ENCODE measurements around the gene SELENOM. TPM values are rescaled to one million over a fixed set of nuclear protein-coding genes. Genes with fewer than 3 reads are reported as not detected.
"Not testable (repeated sequence)": the region's sequence is repeated elsewhere in the genome, so short reads cannot be mapped to it uniquely, and the experiment has no call there.

The SELENOM gene
- total RNA-seq, 2 experiments from 2014 or later = 2.3 to 2.4 TPM

- H3K27ac Mint-ChIP-seq; H3K4me3 Mint-ChIP-seq; H3K27me3 Mint-ChIP-seq; POLR2A ChIA-PET; DNase-seq; H3K36me3 Mint-ChIP-seq (ENCODE audit: low read depth); H3K4me1 Mint-ChIP-seq; H3K9me3 Mint-ChIP-seq: not testable (repeated sequence)
- CTCF ChIA-PET = interaction anchor here (0.6 kb wide), 1 partner anchor 53 kb away, joined by 3 read pairs; no protein-coding TSS in a partner anchor
Measured at GRCh38 chr22:31112547-31113091, 5.3 kb upstream of the SELENOM start.

- H3K4me3 Mint-ChIP-seq = peak overlapping the region; percentile 79
Measured at GRCh38 chr22:31107894-31108218, 488 bp upstream of the SELENOM start.

GRCh38 chr22:31106731-31107177 lies 614 bp downstream of the SELENOM start:
- H3K36me3 Mint-ChIP-seq (ENCODE audit: low read depth) = no peaks in the 10 kb centered on the region
- peaks cover 15% of the 10 kb centered on the region for H3K4me1 Mint-ChIP-seq
- H3K4me3 Mint-ChIP-seq = peak overlapping the region; percentile 79
- ChIA-PET CTCF (interaction anchor here (0.8 to 2.9 kb wide), 11 partner anchors 11 to 208 kb away, joined by 3 to 28 read pairs (median 7); partner anchors contain the start of genes LIMK2, PIK3IP1 and RNF185), POLR2A (interaction anchor here (2.0 to 2.4 kb wide), 5 partner anchors 21 to 240 kb away, joined by 5 to 10 read pairs (median 8); partner anchors contain the start of genes PATZ1 and TUG1)
- no peaks in the 10 kb centered on the region for H3K9me3 Mint-ChIP-seq
- no peaks in the 10 kb centered on the region for H3K27me3 Mint-ChIP-seq
- DNase-seq = no peak
- H3K27ac Mint-ChIP-seq = no peak overlapping the region

More at GRCh38 chr22:31107894-31108218, 488 bp upstream of the SELENOM start:
- no peak for DNase-seq
- Mint-ChIP-seq H3K9me3 (peaks cover under 1% of the 10 kb centered on the region), H3K27ac (peak overlapping the region; percentile 1), H3K36me3 (ENCODE audit: low read depth) (no peaks in the 10 kb centered on the region), H3K4me1 (peaks cover 15% of the 10 kb centered on the region), H3K27me3 (no peaks in the 10 kb centered on the region)
- ChIA-PET POLR2A (interaction anchor here (0.7 to 2.4 kb wide), 10 partner anchors 9 to 239 kb away, joined by 3 to 10 read pairs (median 6); partner anchors contain the start of genes PATZ1 and TUG1), CTCF (interaction anchor here (0.6 to 2.9 kb wide), 23 partner anchors 9 to 239 kb away, joined by 3 to 28 read pairs (median 5); partner anchors contain the start of genes LIMK2, PATZ1 and PIK3IP1)

- ChIA-PET POLR2A (interaction anchor here (2.4 kb wide), 1 partner anchor 21 kb away, joined by 9 read pairs; no protein-coding TSS in a partner anchor), CTCF (interaction anchor here (0.5 to 1.8 kb wide), 3 partner anchors 21 to 167 kb away, joined by 3 to 6 read pairs (median 3); no protein-coding TSS in a partner anchor)
- no peaks in the 10 kb centered on the region for H3K9me3 Mint-ChIP-seq
- DNase-seq = no peak
- no peaks in the 10 kb centered on the region for H3K27me3 Mint-ChIP-seq
- H3K4me1 Mint-ChIP-seq = peaks cover 15% of the 10 kb centered on the region
- H3K27ac Mint-ChIP-seq = no peak overlapping the region
- peak overlapping the region; percentile 21 for H3K4me3 Mint-ChIP-seq
- H3K36me3 Mint-ChIP-seq (ENCODE audit: low read depth) = no peaks in the 10 kb centered on the region
Measured at GRCh38 chr22:31106001-31106571, 1.3 kb downstream of the SELENOM start.

GRCh38 chr22:31105282-31105929 lies 2.0 kb downstream of the SELENOM start:
- DNase-seq = no peak
- ChIA-PET POLR2A (interaction anchor here (0.7 to 2.4 kb wide), 3 partner anchors 10 to 137 kb away, joined by 3 to 9 read pairs (median 5); partner anchors contain the start of genes MORC2 and TUG1), CTCF (interaction anchor here (0.5 to 1.8 kb wide), 6 partner anchors 10 to 167 kb away, joined by 3 to 6 read pairs (median 3); no protein-coding TSS in a partner anchor)
- H3K4me1 Mint-ChIP-seq = peaks cover 15% of the 10 kb centered on the region
- H3K36me3 Mint-ChIP-seq (ENCODE audit: low read depth) = no peaks in the 10 kb centered on the region
- H3K4me3 Mint-ChIP-seq = no peak overlapping the region
- H3K27ac Mint-ChIP-seq = no peak overlapping the region
- no peaks in the 10 kb centered on the region for H3K27me3 Mint-ChIP-seq
- no peaks in the 10 kb centered on the region for H3K9me3 Mint-ChIP-seq

GRCh38 chr22:31104869-31105268 lies 2.5 kb downstream of the SELENOM start:
- CTCF ChIA-PET = interaction anchor here (0.5 to 1.8 kb wide), 5 partner anchors 9 to 168 kb away, joined by 3 to 6 read pairs (median 3); no protein-coding TSS in a partner anchor
- DNase-seq = no peak
- no peak overlapping the region for H3K4me3 Mint-ChIP-seq
- H3K27me3 Mint-ChIP-seq = no peaks in the 10 kb centered on the region
- H3K9me3 Mint-ChIP-seq = no peaks in the 10 kb centered on the region
- H3K4me1 Mint-ChIP-seq = peaks cover 15% of the 10 kb centered on the region
- POLR2A ChIA-PET = interaction anchor here (0.7 to 1.8 kb wide), 3 partner anchors 9 to 136 kb away, joined by 3 to 5 read pairs (median 5); partner anchors contain the start of genes MORC2 and TUG1
- no peak overlapping the region for H3K27ac Mint-ChIP-seq
- H3K36me3 Mint-ChIP-seq (ENCODE audit: low read depth) = no peaks in the 10 kb centered on the region

- DNase-seq = no peak
- Mint-ChIP-seq H3K27me3 (no peaks in the 10 kb centered on the region), H3K27ac (no peak overlapping the region), H3K4me1 (peaks cover 15% of the 10 kb centered on the region), H3K36me3 (ENCODE audit: low read depth) (no peaks in the 10 kb centered on the region), H3K4me3 (no peak overlapping the region), H3K9me3 (no peaks in the 10 kb centered on the region)
- ChIA-PET POLR2A (interaction anchor here (0.7 to 1.8 kb wide), 5 partner anchors 9 to 135 kb away, joined by 3 to 5 read pairs (median 3); partner anchors contain the start of genes MORC2 and TUG1), CTCF (interaction anchor here (0.8 to 1.8 kb wide), 2 partner anchors 19 kb away, joined by 3 to 6 read pairs; no protein-coding TSS in a partner anchor)
Measured at GRCh38 chr22:31103899-31104694, 3.3 kb downstream of the SELENOM start.

GRCh38 chr22:31103111-31103510 lies 4.3 kb downstream of the SELENOM start:
- peaks cover 2% of the 10 kb centered on the region for H3K36me3 Mint-ChIP-seq (ENCODE audit: low read depth)
- POLR2A ChIA-PET = interaction anchor here (0.9 to 1.8 kb wide), 4 partner anchors 10 to 75 kb away, joined by 3 to 5 read pairs (median 3); no protein-coding TSS in a partner anchor
- no peaks in the 10 kb centered on the region for H3K9me3 Mint-ChIP-seq
- CTCF ChIA-PET = no interaction called here
- H3K4me1 Mint-ChIP-seq = peaks cover 14% of the 10 kb centered on the region
- no peak for DNase-seq
- H3K27ac Mint-ChIP-seq = no peak overlapping the region
- H3K4me3 Mint-ChIP-seq = no peak overlapping the region
- no peaks in the 10 kb centered on the region for H3K27me3 Mint-ChIP-seq

GRCh38 chr22:31102441-31103081 lies 4.8 kb downstream of the SELENOM start:
- POLR2A ChIA-PET = interaction anchor here (0.9 to 1.2 kb wide), 2 partner anchors 17 to 76 kb away, joined by 3 read pairs; no protein-coding TSS in a partner anchor
- H3K27me3 Mint-ChIP-seq = no peaks in the 10 kb centered on the region

GRCh38 chr22:31100762-31101525 lies 6.4 kb downstream of the SELENOM start:
- Mint-ChIP-seq H3K9me3 (no peaks in the 10 kb centered on the region), H3K27ac (no peak overlapping the region), H3K36me3 (ENCODE audit: low read depth) (peaks cover 9% of the 10 kb centered on the region), H3K4me1 (no peaks in the 10 kb centered on the region), H3K27me3 (no peaks in the 10 kb centered on the region), H3K4me3 (no peak overlapping the region)
- DNase-seq = no peak
- ChIA-PET CTCF (no interaction called here), POLR2A (no interaction called here)

More at GRCh38 chr22:31102441-31103081, 4.8 kb downstream of the SELENOM start:
- CTCF ChIA-PET = no interaction called here
- Mint-ChIP-seq H3K4me1 (peaks cover 9% of the 10 kb centered on the region), H3K36me3 (ENCODE audit: low read depth) (peaks cover 2% of the 10 kb centered on the region), H3K4me3 (no peak overlapping the region), H3K9me3 (no peaks in the 10 kb centered on the region), H3K27ac (no peak overlapping the region)
- no peak for DNase-seq

Measured in activated CD4-positive, alpha-beta memory T cell treated with anti-CD3 and anti-CD28 coated beads, Interleukin-2, amount 10 ng/mL, durations not matched to agents 7 days and 5 days (primary cell).